GM12878 (cell line): ENCODE results near the gene SESN3. TPM values are rescaled to one million over a fixed set of nuclear protein-coding genes. Genes with fewer than 3 reads are reported as not detected.

Experiments
- BHLHE40 ChIP-seq, 2 experiments: fragments of 450-650 bp in 1 of 2; IDR thresholded peaks; 2 replicates each; pipeline ENCODE4 v1.6.1; 2011 to 2017; ENCODE audit warnings: low read depth in 2 of 2, borderline replicate concordance in 1 of 2, improper control_type of control experiment in 1 of 2, low read length in 1 of 2, mild to moderate bottlenecking in 1 of 2
- CEBPZ ChIP-seq: fragments of 150-350 bp; IDR thresholded peaks from 2 replicates; pipeline ENCODE4 v1.6.1; 2016; ENCODE audit warnings: low read depth, low read length
- CHD2 ChIP-seq: IDR thresholded peaks from 2 replicates; pipeline ENCODE4 v1.6.1; 2011; ENCODE audit warnings: low read depth, low read length, improper control_type of control experiment, borderline replicate concordance
- CTCF ChIP-seq, 3 experiments: IDR thresholded peaks in 2 of 3; conservative IDR thresholded peaks in 1 of 3; 2 replicates each; pipeline ENCODE4 v1.5.1; 2011; ENCODE audit warnings: low read depth in 3 of 3, low read length in 3 of 3, mild to moderate bottlenecking in 3 of 3, control low read depth in 2 of 3, moderate library complexity in 2 of 3, inconsistent platforms in 1 of 3, mixed read lengths in 1 of 3; ENCODE audit not compliant: control insufficient read depth in 2 of 3, insufficient read depth in 1 of 3; ENCODE audit errors: extremely low read depth in 1 of 3
- GATAD2B ChIP-seq: fragments of 450-650 bp; conservative IDR thresholded peaks from 2 replicates; pipeline ENCODE4 v1.6.1; 2017; ENCODE audit warnings: low read depth, mild to moderate bottlenecking, moderate library complexity
- IKZF1 ChIP-seq: fragments of 450-650 bp; conservative IDR thresholded peaks from 2 replicates; pipeline ENCODE4 v1.6.1; 2017; ENCODE audit warnings: antibody characterized with exemption, mild to moderate bottlenecking
- JUND ChIP-seq: IDR thresholded peaks from 2 replicates; pipeline ENCODE4 v1.6.1; 2012; ENCODE audit warnings: low read depth, mild to moderate bottlenecking, low read length, improper control_type of control experiment, moderate library complexity
- LARP7 ChIP-seq: fragments of 450-650 bp; IDR thresholded peaks from 2 replicates; pipeline ENCODE4 v1.6.1; 2017; ENCODE audit warnings: mild to moderate bottlenecking
- MYB ChIP-seq: fragments of 150-350 bp; IDR thresholded peaks from 2 replicates; pipeline ENCODE4 v1.6.1; 2014; ENCODE audit warnings: mild to moderate bottlenecking, low read depth, low read length, borderline replicate concordance
- POLR2A ChIP-seq: IDR thresholded peaks from 2 replicates; pipeline ENCODE4 v1.6.1; 2011; ENCODE audit warnings: low read depth, mild to moderate bottlenecking, low read length
- RAD21 ChIP-seq: IDR thresholded peaks from 2 replicates; pipeline ENCODE4 v1.6.1; 2011; ENCODE audit warnings: mild to moderate bottlenecking, low read depth, low read length, moderate library complexity; ENCODE audit not compliant: insufficient read depth
- RUNX3 ChIP-seq: IDR thresholded peaks from 2 replicates; pipeline ENCODE4 v1.6.1; 2012; ENCODE audit warnings: low read length, inconsistent platforms
- SMC3 ChIP-seq: IDR thresholded peaks from 2 replicates; pipeline ENCODE4 v1.6.1; 2011; ENCODE audit warnings: low read length, improper control_type of control experiment, borderline replicate concordance
- TCF3 ChIP-seq: IDR thresholded peaks from 2 replicates; pipeline ENCODE4 v1.6.1; 2012; ENCODE audit warnings: low read depth, mild to moderate bottlenecking, low read length, borderline replicate concordance; ENCODE audit not compliant: insufficient read depth
- polyA plus RNA-seq, 11 experiments: library from polyadenylated mRNA; depleted of rRNA in 4 of 11; unstranded in 6 of 11; stranded (reverse) in 5 of 11; fragments of >200 nt; fragmentation: Nextera tagmentation in 4 of 11; fragmentation: Illumina TruSeq in 1 of 11; extraction: Ambion mirVana in 4 of 11; extraction: Trizol in 1 of 11; gene quantifications; 1 replicate in 1 of 11; 2 replicates in 10 of 11; pipeline versions ENCODE4 v1.2.1 to v1.2.3, GENCODE V29; 2011 to 2016; ENCODE audit warnings: inconsistent platforms in 2 of 11, missing spikeins in 2 of 11, low read depth in 1 of 11
- total RNA-seq, 4 experiments: library from RNA; depleted of rRNA in 3 of 4; stranded (reverse); fragments of >200 nt in 3 of 4; fragmentation: Illumina TruSeq in 1 of 4; extraction: Trizol in 1 of 4; gene quantifications; 2 replicates each; pipeline versions ENCODE4 v1.2.1 to v1.2.3, GENCODE V29; 2013 to 2021
- TF ChIP-seq, protein P1 (sequence below): fragments of 450-650 bp; IDR thresholded peaks from 2 replicates; pipeline ENCODE4 v1.6.1; 2016; ENCODE audit warnings: mild to moderate bottlenecking
- TF ChIP-seq, protein P2 (sequence below): fragments of 450-650 bp; IDR thresholded peaks from 2 replicates; pipeline ENCODE4 v1.6.1; 2017; ENCODE audit warnings: mild to moderate bottlenecking, moderate library complexity

Gene SESN3
- total and polyA plus RNA-seq, 10 of the 15 experiments (the other 5 are each of a cell fraction or from before 2014, with no cell fraction given), result 0.64 to 6.7 (median 3.0) TPM

GRCh38 chr11:95150956-95151684 is 79.9 kb downstream of the SESN3 start (continued):
- TF ChIP-seq, protein P1, sequence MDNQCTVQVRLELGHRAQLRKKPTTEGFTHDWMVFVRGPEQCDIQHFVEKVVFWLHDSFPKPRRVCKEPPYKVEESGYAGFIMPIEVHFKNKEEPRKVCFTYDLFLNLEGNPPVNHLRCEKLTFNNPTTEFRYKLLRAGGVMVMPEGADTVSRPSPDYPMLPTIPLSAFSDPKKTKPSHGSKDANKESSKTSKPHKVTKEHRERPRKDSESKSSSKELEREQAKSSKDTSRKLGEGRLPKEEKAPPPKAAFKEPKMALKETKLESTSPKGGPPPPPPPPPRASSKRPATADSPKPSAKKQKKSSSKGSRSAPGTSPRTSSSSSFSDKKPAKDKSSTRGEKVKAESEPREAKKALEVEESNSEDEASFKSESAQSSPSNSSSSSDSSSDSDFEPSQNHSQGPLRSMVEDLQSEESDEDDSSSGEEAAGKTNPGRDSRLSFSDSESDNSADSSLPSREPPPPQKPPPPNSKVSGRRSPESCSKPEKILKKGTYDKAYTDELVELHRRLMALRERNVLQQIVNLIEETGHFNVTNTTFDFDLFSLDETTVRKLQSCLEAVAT, result 0 out of 2 replicates have a peak, but pooled peaks have one; percentile 70
- TF ChIP-seq TCF3 (0 out of 2 replicates have a peak, but pooled peaks have one; percentile 6), CTCF (IDR thresholded peaks at IDR 0.05 in 2 of 3, conservative IDR thresholded peaks at IDR 0.05 in 1 of 3; ENCODE audit: control insufficient read depth in 2 of 3, extremely low read depth in 1 of 3, insufficient read depth in 1 of 3, low read depth in 3 of 3, low read length in 3 of 3) (peak; percentile 79 to 97 (median 87)), RAD21 (peak; percentile 38; the same call in 1 of the 2 replicates), GATAD2B (0 out of 2 replicates have a peak, but pooled peaks have one; percentile 76), SMC3 (peak; percentile 89), MYB (no peak), IKZF1 (peak; percentile 79), CEBPZ (no peak), LARP7 (peak; percentile 75), POLR2A (peak; percentile 75), BHLHE40 (IDR thresholded peaks at IDR 0.05; ENCODE audit: borderline replicate concordance in 1 of 2, low read depth in 2 of 2, low read length in 1 of 2) (peak; percentile 64 to 90), RUNX3 (no peak), CHD2 (0 out of 2 replicates have a peak, but pooled peaks have one; percentile 10), JUND (0 out of 2 replicates have a peak, but pooled peaks have one; percentile 7)
- TF ChIP-seq, protein P2, sequence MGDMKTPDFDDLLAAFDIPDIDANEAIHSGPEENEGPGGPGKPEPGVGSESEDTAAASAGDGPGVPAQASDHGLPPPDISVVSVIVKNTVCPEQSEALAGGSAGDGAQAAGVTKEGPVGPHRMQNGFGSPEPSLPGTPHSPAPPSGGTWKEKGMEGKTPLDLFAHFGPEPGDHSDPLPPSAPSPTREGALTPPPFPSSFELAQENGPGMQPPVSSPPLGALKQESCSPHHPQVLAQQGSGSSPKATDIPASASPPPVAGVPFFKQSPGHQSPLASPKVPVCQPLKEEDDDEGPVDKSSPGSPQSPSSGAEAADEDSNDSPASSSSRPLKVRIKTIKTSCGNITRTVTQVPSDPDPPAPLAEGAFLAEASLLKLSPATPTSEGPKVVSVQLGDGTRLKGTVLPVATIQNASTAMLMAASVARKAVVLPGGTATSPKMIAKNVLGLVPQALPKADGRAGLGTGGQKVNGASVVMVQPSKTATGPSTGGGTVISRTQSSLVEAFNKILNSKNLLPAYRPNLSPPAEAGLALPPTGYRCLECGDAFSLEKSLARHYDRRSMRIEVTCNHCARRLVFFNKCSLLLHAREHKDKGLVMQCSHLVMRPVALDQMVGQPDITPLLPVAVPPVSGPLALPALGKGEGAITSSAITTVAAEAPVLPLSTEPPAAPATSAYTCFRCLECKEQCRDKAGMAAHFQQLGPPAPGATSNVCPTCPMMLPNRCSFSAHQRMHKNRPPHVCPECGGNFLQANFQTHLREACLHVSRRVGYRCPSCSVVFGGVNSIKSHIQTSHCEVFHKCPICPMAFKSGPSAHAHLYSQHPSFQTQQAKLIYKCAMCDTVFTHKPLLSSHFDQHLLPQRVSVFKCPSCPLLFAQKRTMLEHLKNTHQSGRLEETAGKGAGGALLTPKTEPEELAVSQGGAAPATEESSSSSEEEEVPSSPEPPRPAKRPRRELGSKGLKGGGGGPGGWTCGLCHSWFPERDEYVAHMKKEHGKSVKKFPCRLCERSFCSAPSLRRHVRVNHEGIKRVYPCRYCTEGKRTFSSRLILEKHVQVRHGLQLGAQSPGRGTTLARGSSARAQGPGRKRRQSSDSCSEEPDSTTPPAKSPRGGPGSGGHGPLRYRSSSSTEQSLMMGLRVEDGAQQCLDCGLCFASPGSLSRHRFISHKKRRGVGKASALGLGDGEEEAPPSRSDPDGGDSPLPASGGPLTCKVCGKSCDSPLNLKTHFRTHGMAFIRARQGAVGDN, result peak; percentile 93
